Measurements from ENCODE around the gene BCAP29. TPM values are rescaled to one million over a fixed set of nuclear protein-coding genes. Genes with fewer than 3 reads are reported as not detected.
A peak's percentile ranks its signal among the peaks of the same experiment; 100 is the strongest.

Gene BCAP29
- total and polyA plus RNA-seq, 2 of the 8 experiments (the other 6 are each of a cell fraction or from before 2014, with no cell fraction given), result 6.8 to 18.1 TPM

DNA sequence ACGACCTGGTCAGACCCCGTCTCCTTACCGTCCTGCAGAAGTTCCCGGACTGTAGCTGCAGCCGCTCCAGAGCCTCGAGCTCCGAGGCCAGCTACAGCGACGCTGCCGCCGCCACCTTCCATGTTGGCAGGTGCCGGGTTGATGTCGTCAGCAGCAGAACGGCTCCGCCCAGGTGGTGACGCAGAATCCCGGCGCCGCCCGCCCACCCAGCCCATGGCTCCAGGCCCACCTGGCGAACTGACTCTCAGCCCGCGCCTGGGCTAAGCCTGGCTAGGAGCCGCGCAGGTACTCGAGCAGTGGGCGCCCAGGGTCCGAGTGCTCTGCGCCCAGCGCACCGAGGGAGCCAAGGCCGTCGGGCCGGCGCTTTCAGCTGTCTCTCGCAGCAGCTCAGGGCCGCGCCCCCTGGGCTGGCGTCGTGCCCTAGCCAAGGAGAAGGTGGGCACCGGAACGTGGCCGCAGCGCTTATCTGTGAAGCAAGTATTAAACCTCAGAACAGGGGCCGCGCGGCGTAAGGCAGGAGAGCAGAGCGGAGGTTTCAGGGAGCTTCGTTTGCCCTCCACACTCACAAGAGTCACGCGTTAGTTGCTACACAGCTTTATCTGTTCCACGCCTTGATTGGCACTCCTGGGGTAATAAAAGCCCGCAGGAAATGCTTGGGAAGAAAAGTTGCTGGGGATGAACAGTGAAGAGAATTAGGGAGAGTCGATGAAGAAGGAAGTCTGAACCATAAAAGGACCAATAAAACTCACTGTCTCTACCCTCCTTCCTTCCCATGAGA lies 16.1 kb upstream of the BCAP29 start, which contains the start of the genes COG5 and DUS4L (continued):
- TF ChIP-seq EZH2 (IDR thresholded peaks at IDR 0.05; ENCODE audit: low read depth, low read length, severe bottlenecking) (no peak), EP300 (IDR thresholded peaks at IDR 0.05; ENCODE audit: borderline replicate concordance in 1 of 2, low read depth in 2 of 2, low read length in 2 of 2) (no peak), RFX5 (IDR thresholded peaks at IDR 0.05; ENCODE audit: borderline replicate concordance, low read depth, low read length) (no peak), FOSL1 (IDR thresholded peaks at IDR 0.05; ENCODE audit: insufficient read depth, low read depth, low read length) (no peak), RNF2 (IDR thresholded peaks at IDR 0.05; ENCODE audit: borderline replicate concordance, low read depth, low read length, missing control alignments, poor library complexity, severe bottlenecking) (no peak), SP4 (IDR thresholded peaks at IDR 0.05; ENCODE audit: low read length) (0 out of 2 replicates have a peak, but pooled peaks have one; percentile 11), JUND (IDR thresholded peaks at IDR 0.05; ENCODE audit: low read length) (peak; percentile 5; the same call in 1 of the 2 replicates), SP2 (IDR thresholded peaks at IDR 0.05; ENCODE audit: low read length) (no peak), SRF (IDR thresholded peaks at IDR 0.05; ENCODE audit: low read depth, low read length) (peak; percentile 61), CBX5 (IDR thresholded peaks at IDR 0.05; ENCODE audit: low read depth, low read length) (no peak), HDAC2 (IDR thresholded peaks at IDR 0.05; ENCODE audit: borderline replicate concordance in 1 of 2, low read depth in 2 of 2, low read length in 2 of 2) (peak in 1 of 2 experiments; percentile 37; a peak in 1 of 4 replicates), TCF12 (IDR thresholded peaks at IDR 0.05; ENCODE audit: low read depth, low read length) (no peak), CEBPB (IDR thresholded peaks at IDR 0.05; ENCODE audit: low read depth, low read length) (0 out of 2 replicates have a peak, but pooled peaks have one; percentile 2), ASH2L (IDR thresholded peaks at IDR 0.05; ENCODE audit: low read length) (peak; percentile 90), NANOG (IDR thresholded peaks at IDR 0.05; ENCODE audit: insufficient read depth, low read depth, low read length, poor library complexity, severe bottlenecking) (no peak), RAD21 (IDR thresholded peaks at IDR 0.05 in 1 of 2, conservative IDR thresholded peaks at IDR 0.05 in 1 of 2; ENCODE audit: low read depth in 2 of 2, low read length in 2 of 2) (no peak), NRF1 (IDR thresholded peaks at IDR 0.05; ENCODE audit: low read depth, low read length) (no peak)
- TF ChIP-seq, protein P1, sequence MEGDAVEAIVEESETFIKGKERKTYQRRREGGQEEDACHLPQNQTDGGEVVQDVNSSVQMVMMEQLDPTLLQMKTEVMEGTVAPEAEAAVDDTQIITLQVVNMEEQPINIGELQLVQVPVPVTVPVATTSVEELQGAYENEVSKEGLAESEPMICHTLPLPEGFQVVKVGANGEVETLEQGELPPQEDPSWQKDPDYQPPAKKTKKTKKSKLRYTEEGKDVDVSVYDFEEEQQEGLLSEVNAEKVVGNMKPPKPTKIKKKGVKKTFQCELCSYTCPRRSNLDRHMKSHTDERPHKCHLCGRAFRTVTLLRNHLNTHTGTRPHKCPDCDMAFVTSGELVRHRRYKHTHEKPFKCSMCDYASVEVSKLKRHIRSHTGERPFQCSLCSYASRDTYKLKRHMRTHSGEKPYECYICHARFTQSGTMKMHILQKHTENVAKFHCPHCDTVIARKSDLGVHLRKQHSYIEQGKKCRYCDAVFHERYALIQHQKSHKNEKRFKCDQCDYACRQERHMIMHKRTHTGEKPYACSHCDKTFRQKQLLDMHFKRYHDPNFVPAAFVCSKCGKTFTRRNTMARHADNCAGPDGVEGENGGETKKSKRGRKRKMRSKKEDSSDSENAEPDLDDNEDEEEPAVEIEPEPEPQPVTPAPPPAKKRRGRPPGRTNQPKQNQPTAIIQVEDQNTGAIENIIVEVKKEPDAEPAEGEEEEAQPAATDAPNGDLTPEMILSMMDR (IDR thresholded peaks at IDR 0.05; ENCODE audit: control extremely low read depth in 1 of 3, insufficient read depth in 1 of 3, low read depth in 1 of 3, low read length in 3 of 3), result no peak
- TF ChIP-seq, protein P2, sequence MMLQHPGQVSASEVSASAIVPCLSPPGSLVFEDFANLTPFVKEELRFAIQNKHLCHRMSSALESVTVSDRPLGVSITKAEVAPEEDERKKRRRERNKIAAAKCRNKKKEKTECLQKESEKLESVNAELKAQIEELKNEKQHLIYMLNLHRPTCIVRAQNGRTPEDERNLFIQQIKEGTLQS (IDR thresholded peaks at IDR 0.05; ENCODE audit: insufficient read depth, low read depth, low read length), result peak; percentile 75; the same call in 1 of the 2 replicates

Data from H1 (cell line).